SK-MEL-5 (cell line): Measurements from ENCODE around the gene PLOD3. TPM values are rescaled to one million over a fixed set of nuclear protein-coding genes. Genes with fewer than 3 reads are reported as not detected.

Source experiments
- DNase-seq: peaks from one replicate; pipeline ENCODE4 v3.0.0-alpha.2; 2016; ENCODE audit warnings: low read depth, low spot score
- in situ Hi-C: cut with HindIII; loops from 2 replicates; pipeline ENCODE4 v1.10.0; 2016; ENCODE audit warnings: low sequenced_read_pairs, high pct_unique_total_duplicates, low pct_unique_long_range_greater_than_20kb
- total RNA-seq: library from RNA; depleted of rRNA; stranded (reverse); fragments of >200 nt; shearing (Covaris generic); gene quantifications from 2 replicates; pipeline ENCODE4 v1.2.3, GENCODE V29; 2014

The PLOD3 gene
- total RNA-seq, 1 experiment from 2014 or later, result 275 TPM

DNA sequence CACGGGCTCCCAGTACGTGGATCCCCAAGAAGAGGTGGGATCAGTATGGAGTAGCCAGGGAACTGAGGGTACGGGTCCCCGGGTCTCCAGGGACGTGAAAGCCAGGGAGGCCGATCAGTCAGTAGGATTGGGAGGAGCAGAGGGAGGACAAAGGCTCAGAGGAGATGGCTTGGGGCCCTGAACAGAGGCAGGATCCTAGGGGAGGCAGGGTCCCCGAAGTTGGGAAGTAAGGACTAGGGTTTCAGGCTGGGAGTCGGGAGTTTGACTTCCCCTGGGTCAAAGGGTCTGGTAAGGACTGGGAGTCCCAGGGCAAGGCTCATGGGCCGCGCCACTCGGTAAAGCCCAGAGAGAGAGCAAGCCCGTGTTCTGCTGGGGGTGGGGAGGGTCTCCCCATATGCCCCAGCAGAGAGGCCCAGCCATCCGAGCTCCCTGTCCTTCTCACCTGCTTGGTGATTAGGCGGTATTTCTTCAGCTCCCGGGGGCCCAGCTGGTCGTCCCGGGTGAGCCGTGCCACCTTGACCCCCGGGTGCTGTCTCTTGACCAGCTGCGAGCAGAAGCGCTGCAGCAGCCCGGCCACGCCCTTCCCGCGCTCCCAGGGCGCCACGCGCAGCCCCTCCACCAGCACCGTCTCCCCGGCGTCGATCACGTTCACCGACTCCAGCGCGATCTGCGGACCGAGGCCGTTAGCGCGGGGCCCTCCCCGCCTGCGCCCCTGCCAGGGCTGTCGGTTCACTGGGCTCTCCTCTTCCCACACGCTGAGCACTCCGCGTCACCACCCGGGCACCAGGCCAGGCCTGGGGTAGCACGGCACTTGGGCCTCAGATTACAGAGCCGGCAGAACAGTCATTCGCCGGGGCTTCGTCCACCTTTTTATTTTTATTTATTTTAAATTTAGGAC is 44.3 kb downstream of the PLOD3 start:
- in situ Hi-C loops, result no loop called here
- no peak for DNase-seq

DNA sequence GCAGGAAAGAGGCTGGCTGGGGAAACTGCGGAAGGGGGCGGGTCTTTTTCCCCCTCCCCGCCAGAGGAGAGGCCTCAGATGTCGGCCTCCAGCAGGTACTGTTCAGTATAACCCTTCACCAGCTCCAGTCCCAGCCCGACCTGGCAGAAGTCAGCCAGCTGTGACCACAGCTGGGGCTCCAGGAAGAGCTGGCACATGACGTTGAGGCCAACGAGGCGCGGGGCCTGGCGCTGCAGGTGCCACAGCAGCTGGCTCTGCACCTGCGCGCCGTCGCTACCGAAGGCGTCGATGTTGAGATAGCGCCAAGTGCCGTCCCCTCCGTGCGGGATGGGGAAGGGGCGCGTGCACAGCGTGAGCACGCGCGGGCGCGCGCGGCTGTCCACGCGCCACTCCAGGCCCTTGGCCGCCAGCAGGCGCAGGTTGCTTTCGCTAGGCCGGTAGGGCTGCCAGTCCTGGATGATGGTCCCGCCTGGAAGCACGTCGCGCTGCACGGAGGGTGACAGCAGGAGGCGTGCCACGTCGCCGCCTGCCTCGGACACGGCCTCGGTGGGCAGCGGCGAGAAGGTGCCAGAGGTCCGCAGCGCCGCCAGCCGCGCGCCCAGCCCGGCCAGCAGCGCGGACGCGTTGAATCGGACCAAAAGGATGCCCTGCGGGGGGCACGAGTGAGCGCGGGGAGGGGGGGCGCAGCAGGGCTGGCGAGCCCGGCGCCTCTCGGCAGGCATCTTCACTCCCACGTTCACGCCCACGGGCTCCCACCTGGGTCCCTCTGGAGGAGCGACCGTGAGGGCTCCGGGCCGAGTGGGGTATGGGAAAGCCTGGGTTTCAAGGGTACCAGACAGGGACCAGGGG is 45.2 kb downstream of the PLOD3 start:
- DNase-seq, result no peak
- in situ Hi-C loops, result no loop called here

DNA sequence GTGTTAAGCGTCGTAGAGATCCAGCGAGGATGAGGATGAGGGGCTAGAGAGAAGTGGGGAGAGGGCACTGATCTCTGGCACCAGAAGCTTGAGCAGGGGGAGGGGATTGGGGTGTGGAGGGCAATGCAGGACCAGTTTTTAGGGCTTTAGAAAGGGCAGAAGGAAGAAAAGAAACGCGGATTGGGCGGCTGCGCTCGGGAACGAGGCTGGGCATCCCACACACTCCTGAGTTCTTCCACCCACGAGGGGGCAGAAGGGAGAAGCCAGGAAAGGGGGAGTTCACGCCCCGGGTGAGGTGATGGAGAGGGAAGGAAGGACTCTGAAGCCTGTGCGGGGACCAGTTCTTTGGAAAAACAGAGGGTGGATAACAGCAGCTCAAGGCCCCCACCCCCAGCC is 45.9 kb downstream of the PLOD3 start:
- no peak for DNase-seq
- in situ Hi-C loops, result no loop called here

DNA sequence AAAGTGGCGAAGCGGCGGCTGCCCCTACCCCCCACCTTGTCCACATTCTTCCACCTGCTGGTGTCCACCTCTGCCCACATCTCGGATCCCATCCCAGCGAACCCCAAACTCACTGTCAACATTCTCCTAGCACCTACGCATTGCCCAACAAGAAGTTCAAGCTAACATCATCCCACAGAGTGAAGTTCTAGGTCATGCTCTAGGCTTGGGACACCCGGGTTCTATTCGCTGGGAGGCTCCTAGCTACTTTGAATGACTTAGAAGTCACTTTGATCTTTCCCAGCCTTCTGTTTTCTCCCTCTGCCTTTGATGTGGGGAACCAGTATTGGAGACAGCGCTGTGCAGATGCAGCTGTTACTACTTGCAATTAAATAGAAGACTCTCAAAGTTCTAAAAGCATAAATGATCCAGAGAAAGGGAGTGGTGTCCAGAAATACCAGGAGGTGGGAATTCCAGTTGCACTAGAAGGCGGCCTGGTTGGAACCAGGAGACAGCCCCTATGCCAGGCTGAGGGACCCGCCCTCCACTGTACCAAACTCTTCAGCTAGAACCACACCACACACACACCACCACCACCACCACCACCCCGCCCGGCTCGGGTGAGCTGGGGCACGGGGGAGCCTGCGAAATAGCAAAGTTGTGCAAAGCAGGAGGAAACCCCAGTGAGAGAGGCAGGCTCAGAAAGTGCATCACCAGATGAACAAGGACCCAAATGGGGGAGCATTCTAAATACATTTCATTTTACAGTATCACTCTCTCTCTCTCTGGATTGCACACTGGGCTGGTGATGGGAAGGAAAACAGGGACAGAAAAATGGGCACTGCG is 46.6 kb downstream of the PLOD3 start:
- no peak for DNase-seq
- in situ Hi-C loops, result no loop called here

DNA sequence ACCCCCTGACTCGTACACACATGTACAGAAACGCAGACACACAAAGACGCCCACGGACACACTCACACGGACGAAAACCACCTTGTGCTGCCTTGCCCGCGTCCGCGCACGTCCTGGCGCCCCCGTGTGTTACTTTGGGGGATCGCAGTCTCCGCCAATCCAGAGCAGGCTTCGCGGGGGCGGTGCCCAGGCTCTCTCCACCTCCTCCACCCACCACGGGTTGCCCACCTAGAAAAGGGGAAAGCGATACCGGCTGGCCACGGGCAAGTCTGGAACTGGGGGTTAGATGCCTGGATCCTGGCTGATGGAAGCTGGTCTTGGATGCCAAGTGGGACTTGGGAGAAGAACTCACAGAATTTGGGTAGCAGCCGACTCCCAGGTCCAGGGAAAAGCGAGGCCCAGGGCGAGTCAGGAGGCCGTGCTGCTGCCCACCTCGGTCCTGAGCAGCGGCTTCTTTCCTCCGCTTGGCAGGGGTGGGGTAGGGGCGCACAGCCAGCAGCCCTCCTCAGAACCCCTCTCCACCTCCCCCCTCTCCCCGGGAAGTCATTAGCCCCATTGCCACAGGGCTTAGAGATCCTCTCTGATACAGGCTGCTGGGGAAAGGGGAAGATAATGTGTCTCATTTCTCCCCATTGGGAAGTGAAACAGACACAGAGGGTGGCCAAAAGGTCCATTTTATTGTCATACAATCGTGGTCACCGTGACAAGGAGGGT is 47.4 kb downstream of the PLOD3 start:
- DNase-seq, result peak; percentile 80
- in situ Hi-C loops, result no loop called here

DNA sequence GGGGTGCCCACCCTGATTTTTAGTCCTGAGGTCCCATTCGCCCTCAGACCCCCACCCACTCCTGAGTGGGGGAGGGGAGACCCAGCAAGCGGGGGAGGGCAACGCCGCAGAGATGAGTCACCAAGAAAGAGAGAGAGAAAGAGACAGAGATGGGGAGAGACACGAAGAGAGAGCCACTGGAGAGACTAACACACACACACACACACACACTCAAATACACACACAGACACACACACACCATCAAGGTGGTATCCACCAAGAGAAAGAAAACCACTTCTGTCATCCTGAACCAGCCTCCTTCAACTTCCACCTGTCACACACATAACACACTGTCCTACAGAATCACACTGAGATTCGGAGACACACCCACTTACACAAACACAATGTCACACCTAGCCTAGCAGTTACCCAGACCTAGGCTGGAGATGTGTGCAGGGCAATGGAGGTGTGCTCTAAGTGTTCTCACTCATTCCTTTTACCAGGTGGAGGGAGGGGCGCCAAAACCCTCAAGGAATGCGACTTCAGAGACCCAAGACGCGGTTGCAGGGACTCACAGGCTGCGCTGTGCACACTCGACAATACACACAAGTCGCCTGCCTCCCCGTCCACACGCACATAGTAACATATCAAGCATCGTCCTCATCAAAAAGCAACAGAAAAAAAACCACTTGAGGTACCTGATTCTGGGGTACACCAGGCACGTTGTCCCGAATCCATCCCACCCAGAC is 48.1 kb downstream of the PLOD3 start:
- DNase-seq, result no peak

DNA sequence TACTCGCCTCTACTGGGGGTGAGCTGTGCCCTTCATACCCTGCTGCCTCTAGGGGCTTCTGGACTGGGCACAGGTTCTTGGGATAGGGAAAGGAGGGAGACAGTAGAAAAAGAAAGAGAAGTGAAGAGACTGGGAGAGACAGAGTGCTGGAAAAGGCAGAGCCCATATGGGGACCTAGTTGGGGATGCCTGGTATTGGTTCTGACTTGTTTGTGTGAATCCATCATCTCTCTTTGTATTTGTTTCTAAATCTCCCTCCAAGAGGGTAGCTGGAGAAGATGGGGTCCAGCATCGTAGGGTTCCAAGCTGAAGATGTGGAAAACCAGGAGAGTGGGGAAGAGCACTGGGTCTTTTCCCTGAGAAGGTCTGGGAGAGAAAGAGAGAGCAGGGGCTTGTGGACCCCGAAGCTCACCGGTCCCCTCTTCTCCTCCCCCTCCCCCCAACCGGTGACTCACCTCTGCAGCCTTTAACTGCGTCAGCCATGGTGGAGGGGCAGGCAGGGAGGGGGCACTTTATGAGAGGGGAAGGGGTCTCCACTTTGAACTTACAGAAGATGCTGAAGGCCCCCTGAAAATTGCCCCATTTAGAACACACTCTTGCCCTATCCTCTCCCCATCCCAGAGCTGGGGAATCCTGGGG is 48.9 kb downstream of the PLOD3 start:
- in situ Hi-C loops, result no loop called here
- DNase-seq, result no peak

More for the DNA sequence above, 48.1 kb downstream of the PLOD3 start:
- in situ Hi-C loops, result no loop called here

DNA sequence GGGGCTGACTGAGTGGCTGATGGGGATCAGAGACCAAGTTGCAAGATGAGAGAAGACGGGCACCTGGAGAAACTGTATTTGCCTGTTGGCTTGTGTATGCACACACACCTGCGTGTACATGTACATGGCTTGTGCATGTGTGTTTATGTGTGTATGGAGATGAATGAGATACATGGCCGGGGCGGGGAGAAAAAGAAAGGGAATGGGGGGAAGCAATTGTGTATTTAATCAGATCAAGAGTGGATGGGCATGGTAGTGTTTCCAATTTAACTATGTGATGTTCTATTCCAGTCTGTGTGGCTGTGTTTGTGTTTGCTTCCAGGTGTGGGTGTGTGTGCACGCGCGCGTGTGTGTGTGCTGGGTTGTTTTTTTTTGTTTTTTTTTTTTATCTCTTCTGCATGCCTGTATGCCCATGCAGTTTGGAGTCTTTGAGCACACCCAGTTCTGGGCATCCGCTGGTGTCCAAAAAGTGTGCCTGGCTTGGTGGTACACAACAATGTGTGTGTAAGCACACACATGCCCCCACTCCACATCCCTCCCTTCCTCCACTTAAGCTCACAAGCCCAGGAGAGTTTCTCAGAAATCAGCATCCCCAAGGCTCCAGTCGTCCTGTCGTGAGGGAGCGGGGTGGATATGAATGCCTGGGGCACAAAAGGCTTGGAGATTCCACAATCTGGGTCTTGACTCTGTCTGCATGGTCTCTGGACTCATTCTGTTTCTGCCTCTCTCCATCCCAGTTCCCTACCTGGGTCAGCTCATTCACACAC is 49.6 kb downstream of the PLOD3 start:
- in situ Hi-C loops, result no loop called here
- no peak for DNase-seq

DNA sequence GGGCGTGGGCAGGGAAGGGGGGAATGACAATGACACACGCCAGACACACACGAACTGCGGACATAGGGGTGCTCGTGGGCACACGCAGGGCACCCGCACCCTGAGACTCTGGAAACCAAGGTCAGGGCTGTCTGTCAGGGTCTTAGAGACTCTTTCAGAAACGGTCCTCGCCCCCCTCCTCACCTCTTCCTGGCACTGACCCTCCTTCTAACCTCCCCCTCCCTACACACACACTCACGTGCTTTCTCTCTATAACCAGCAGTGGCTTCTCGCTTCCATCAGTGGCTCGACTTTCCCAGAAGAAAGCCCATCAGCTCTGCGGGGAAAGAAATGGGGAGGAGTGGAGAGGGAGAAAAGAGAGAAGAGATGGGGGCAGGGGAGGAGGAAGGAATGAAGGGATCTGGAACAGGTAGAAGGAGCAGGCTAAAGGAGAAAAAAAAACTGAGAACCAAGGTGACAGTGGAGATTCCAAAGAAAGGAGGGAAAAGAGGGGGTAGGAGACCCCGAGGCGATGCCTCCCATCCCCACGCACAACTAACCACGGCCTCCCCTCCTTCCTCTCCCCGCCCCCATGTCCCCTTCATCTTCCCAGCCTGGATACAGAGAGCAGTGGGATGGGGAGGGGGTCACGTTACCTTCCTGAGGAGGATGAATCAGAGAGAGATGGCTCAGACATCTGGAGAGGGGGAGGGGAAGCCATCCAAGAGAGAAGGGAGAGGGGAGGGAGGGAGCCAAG is 50.3 kb downstream of the PLOD3 start:
- DNase-seq, result peak; percentile 88
- in situ Hi-C loops, result no loop called here

DNA sequence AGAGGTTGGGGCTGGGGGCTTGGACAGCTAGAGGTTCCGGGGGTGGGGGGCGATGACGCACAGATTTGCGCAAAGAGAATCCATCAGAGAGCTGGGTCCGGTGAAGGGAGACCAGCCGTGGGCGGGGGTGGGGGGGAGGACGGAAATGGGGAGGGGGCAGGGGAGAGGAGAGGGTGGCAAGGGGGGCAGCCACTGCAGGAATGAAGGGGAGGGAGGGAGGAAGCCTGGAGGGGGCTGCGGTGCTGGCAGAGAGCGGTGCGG is 50.8 kb downstream of the PLOD3 start:
- in situ Hi-C loops, result no loop called here
- peak; percentile 61 for DNase-seq

DNA sequence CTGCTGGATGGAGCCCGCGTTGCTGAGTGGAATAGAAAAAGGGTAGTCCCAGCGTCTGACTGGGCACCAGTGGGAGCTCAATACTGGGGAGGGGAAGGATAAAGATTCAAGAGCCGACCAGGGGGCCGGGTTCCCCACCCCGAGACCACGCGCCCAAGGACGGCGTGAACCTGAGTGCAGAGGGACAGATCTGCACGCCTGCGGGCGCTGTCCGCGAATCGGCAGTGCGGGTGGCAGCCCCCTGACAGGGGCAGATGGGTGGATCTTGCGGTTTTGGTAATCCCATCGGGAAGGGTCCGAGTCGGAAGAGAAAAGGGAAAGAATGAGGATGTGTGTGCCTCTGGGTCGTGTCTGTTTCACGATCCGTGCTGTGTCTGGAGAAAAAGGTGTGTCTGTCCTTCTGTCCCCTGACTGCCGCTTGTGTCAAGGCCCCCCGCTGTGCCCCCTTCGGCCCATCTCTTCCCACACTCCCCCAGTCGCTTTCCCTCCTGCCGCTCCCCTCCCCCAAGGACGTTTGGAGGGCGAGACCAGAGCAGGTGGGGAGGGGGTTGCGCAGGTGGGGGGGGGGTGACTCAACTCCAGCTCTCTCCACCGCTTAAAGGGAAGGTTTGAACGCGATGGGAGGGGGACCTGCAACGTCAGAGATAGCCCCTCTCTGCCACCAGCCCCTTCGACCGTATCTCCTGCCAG is 51.3 kb downstream of the PLOD3 start:
- in situ Hi-C loops, result no loop called here
- no peak for DNase-seq

DNA sequence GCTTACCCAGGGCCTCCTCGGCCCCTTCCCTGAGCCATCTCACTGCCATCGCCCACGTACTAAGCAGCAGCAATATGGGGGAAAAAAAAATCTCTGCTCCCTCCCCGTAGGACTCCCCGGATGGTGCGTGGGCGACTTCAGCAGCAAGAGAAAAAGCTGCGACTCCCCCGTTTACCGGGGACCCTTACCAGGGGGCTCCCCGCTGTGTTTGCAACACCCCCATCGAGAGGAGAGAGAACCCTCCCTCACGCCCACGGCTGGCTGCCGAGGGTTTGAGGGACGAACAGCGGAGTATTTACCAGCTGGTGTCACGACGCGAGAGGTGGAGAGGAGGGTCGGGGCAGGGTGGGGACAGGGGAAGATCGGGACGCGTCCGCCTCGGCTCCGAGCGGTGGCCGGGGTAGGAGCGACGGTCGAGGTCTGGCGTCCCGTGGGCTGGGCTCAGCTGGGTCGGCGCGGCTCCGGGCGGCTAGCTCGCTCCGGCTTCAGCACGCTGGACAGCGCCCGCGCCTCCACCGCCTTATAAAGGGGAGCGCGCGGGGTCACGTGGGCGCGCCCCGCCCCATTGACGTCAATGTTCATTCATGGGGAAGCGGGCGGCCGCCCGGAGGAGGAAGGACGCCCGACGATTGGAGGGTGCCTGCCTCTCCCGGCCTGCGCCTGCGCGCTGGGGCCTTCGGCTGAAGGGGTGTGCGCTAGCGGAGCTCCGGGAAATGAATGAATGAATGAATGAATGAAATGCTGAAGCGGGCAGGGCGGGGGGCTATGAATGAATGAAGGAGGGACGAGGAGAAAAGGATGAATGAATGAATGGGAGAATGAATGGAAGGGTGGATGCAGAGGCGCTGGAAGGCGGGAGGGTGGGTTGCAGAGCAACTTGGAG is 52.1 kb downstream of the PLOD3 start, which contains the start of gene VGF:
VGF (minus strand) TSS at position 495 of the 883 bp plus-strand sequence. CDS start 726 bp downstream, outside the sequence.
- DNase-seq, result peak; percentile 97
- in situ Hi-C loops, result no loop called here

DNA sequence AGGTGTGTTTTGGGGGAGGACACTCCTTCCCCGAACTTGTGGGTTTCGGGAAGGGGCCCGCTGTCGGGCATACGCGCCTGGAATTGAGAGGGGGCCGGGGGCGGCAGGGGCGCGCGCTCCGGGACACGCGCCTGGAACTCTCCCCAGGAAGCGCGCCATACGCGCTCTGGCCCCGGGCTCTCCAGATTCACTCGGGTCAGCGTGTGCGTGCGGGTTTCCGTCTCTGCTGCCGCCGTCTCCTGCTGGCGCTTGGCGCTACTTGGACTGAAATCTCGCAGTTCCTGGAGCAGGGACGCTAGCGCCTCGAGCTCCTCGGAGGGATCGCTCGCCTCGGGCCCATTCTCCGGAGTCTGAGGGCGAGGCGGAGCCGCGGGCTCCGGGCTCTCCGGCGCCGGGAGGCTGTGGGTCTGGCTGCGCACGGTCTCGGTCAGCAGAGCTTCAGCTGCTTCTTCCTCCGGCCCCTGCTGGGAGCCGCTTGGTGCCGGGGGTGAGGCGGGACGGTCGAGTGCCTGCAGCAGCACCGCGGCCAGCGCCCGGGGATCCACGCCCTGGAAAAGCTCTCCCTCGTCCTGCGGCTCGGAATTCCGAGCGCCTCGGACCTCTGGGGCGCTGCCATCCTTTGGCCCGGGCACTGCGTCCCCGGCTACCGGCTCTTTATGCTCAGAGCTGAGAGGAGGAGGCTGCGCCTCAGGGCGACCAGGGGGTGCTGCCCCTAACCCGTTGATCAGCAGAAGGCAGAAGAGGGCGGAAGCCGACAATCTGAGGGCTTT is 53.1 kb downstream of the PLOD3 start:
- DNase-seq, result no peak
- in situ Hi-C loops, result no loop called here
